ENCODE data around the gene FLRT2.

DNA sequence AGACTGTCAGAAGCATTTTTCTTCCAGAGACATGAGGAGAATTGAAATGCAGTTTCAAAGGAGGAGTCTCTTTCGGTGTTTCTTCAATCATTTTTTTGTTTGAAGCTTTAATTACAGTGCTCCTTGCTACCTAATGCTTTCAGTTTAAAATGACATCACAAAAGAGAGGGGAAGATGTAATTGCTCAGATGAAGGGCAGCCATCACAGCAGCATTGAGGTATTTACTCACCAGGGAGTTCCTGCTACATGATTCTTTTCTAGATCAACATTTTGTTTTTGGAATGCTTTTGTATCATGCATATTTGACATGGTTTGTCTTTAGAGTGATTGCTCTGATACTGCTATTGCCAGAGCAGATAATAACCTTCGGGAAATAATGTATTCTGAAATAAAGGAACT is 28.6 kb downstream of the FLRT2 start:
- TF ChIP-seq EZH2 (IDR thresholded peaks at IDR 0.05; ENCODE audit: low read length, unreplicated experiment) (no peak), EZH2phosphoT487 (IDR thresholded peaks at IDR 0.05; ENCODE audit: borderline replicate concordance, low read length) (no peak)
- TF ChIP-seq, protein P1, sequence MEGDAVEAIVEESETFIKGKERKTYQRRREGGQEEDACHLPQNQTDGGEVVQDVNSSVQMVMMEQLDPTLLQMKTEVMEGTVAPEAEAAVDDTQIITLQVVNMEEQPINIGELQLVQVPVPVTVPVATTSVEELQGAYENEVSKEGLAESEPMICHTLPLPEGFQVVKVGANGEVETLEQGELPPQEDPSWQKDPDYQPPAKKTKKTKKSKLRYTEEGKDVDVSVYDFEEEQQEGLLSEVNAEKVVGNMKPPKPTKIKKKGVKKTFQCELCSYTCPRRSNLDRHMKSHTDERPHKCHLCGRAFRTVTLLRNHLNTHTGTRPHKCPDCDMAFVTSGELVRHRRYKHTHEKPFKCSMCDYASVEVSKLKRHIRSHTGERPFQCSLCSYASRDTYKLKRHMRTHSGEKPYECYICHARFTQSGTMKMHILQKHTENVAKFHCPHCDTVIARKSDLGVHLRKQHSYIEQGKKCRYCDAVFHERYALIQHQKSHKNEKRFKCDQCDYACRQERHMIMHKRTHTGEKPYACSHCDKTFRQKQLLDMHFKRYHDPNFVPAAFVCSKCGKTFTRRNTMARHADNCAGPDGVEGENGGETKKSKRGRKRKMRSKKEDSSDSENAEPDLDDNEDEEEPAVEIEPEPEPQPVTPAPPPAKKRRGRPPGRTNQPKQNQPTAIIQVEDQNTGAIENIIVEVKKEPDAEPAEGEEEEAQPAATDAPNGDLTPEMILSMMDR (conservative IDR thresholded peaks at IDR 0.05; ENCODE audit: low read depth, low read length), result no peak

Measured in PC-3 (cell line).